HUDEP-2 (cell line): ENCODE measurements around the gene SNIP1.
"Not testable (repeated sequence)": the region's sequence is repeated elsewhere in the genome, so short reads cannot be mapped to it uniquely, and the experiment has no call there.

Experiments
- DNase-seq, 76 experiments: peaks; one replicate each; lab custom pipeline; 2025; ENCODE audit not compliant: unreplicated experiment in 76 of 76; lab: John Stamatoyannopoulos, UW

The SNIP1 gene

GRCh38 chr1:37553927-37554808, at the start of gene SNIP1:
Gene SNIP1 (minus strand): TSS chr1:37554293. CDS start chr1:37554229, 64 bp downstream.
- peak in 74 of 76 experiments; percentile 9 to 92 (median 81) for DNase-seq

GRCh38 chr1:37602750-37603694, 48.9 kb upstream of the SNIP1 start:
- peak in 16 of 76 experiments; percentile 1 to 26 (median 12) for DNase-seq

GRCh38 chr1:37601441-37601840, 47.3 kb upstream of the SNIP1 start:
- no peak for DNase-seq

- no peak for DNase-seq
Observed at GRCh38 chr1:37599940-37600339, 45.8 kb upstream of the SNIP1 start.

GRCh38 chr1:37596182-37596667, 42.1 kb upstream of the SNIP1 start:
- DNase-seq: no peak

GRCh38 chr1:37595440-37596181, 41.5 kb upstream of the SNIP1 start, which contains the start of gene GNL2:
Gene GNL2 (minus strand): TSS chr1:37595937. CDS start chr1:37595822, 115 bp downstream.
- DNase-seq: peak in 75 of 76 experiments; percentile 12 to 96 (median 89)

GRCh38 chr1:37593726-37594125, 39.6 kb upstream of the SNIP1 start:
- no peak for DNase-seq

- no peak for DNase-seq
Observed at GRCh38 chr1:37588939-37589338, 34.8 kb upstream of the SNIP1 start.

GRCh38 chr1:37584544-37584943, 30.5 kb upstream of the SNIP1 start:
- DNase-seq: not testable (repeated sequence)

GRCh38 chr1:37575692-37576091, 21.6 kb upstream of the SNIP1 start:
- no peak for DNase-seq

- no peak for DNase-seq
Observed at GRCh38 chr1:37574834-37575480, 20.9 kb upstream of the SNIP1 start.

GRCh38 chr1:37570528-37571334, 16.6 kb upstream of the SNIP1 start:
- no peak for DNase-seq

- DNase-seq: no peak
Observed at GRCh38 chr1:37567023-37567422, 12.9 kb upstream of the SNIP1 start.

GRCh38 chr1:37564892-37565291, 10.8 kb upstream of the SNIP1 start:
- DNase-seq: no peak

GRCh38 chr1:37562984-37563383, 8.9 kb upstream of the SNIP1 start:
- DNase-seq: no peak

GRCh38 chr1:37561133-37562132, 7.3 kb upstream of the SNIP1 start:
- peak in 29 of 76 experiments; percentile 1 to 32 (median 15) for DNase-seq

GRCh38 chr1:37560401-37561132, 6.5 kb upstream of the SNIP1 start:
- DNase-seq: no peak
